NOMO-1 treated with DMSO at 0.1 percent for 48 hours (cell line): ENCODE measurements around the gene CHDH.

Experiments
- DNase-seq: peaks from one replicate; lab custom pipeline; 2025; ENCODE audit not compliant: unreplicated experiment; lab: John Stamatoyannopoulos, UW

CHDH gene

DNA sequence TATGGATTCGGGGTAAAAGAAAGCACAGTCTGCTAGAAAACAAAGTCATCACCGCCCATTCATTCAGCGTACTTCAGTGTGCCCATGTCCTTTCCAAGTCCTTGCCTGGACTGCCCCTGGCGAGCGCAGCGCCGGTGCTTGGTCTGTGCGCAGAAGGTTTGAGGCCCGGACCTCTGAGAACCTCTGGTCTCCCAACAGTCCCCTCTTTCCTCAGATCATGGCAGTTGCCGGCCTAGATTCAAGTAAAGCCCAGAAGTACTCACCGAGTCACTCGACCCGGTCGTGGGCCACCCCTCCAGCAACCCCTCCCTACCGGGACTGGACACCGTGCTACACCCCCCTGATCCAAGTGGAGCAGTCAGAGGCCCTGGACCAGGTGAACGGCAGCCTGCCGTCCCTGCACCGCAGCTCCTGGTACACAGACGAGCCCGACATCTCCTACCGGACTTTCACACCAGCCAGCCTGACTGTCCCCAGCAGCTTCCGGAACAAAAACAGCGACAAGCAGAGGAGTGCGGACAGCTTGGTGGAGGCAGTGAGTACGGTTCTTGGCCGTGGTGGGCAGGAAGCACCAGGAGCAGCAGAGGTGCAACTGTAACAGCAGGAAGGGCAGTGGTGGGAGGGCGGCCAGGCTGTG lies 36.3 kb downstream of the CHDH start:
- no peak for DNase-seq

DNA sequence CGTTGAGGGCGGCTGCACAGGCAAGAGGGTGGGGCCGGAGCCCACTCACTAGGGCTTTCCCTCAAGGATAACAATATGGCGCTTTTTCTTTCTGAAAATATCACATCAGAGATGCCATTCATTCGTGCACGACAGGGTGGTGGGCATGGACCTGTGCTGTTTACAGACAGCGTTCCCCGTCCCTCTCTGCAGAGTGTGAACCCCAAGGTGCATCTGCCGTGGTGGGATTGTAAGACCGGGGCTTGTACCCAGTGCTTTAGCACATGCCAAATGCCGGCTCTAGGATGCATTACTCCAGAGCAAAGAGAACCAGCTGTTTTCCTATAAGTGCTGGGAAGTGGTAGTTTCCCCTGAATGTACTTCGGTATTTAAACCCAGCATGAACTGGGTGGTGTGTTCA lies 37.0 kb downstream of the CHDH start:
- DNase-seq: no peak

DNA sequence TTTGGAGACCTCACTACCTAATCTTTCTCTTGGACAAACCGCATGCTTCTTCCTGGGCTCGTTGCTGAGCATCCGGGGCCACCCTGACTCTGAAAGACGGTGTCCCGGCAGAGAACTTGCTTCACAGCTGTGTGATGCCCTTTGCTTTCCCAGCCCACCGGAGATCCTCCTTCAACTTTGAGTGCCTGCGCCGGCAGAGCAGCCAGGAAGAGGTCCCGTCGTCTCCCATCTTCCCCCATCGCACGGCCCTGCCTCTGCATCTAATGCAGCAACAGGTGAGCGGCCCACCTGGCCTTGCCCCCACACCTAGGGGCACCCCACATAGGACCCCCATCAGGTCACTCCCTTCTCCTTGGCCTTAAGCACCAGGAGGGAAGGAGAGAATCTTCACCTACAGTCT lies 37.7 kb downstream of the CHDH start:
- DNase-seq: no peak

DNA sequence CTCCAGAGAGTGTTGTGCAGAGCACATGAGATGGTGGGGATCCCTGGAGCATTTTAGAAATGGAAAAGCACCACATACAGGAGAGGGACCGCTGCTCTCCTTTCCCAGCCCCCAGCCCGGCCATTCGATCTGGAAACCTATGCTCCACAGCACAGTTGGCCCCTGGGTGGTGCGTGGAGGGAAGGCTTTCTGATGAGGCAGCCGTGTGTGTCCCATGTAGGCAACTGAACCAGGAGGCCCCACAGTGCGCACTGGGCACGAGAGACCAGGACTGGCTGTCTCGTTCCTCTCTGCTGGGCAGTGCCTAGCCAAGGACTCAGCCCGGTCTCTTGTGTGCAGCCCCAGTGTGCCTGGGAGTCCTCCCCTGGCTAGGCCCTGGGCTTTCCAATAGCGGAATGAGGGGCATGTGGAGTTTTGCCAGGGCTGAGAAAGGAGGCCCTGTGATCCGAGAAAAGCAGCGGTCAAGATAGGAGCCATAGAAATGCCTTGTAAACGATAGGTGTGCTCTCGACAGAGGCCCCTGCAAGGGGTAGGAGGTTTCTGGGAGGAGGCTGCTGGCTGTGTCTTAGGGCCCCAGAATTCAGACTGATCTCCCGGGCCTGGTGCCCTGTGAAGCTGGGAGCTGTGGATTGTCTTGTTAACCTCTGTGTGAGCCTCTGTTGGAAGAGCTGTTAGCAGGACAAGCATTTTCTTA lies 39.0 kb downstream of the CHDH start:
- no peak for DNase-seq

DNA sequence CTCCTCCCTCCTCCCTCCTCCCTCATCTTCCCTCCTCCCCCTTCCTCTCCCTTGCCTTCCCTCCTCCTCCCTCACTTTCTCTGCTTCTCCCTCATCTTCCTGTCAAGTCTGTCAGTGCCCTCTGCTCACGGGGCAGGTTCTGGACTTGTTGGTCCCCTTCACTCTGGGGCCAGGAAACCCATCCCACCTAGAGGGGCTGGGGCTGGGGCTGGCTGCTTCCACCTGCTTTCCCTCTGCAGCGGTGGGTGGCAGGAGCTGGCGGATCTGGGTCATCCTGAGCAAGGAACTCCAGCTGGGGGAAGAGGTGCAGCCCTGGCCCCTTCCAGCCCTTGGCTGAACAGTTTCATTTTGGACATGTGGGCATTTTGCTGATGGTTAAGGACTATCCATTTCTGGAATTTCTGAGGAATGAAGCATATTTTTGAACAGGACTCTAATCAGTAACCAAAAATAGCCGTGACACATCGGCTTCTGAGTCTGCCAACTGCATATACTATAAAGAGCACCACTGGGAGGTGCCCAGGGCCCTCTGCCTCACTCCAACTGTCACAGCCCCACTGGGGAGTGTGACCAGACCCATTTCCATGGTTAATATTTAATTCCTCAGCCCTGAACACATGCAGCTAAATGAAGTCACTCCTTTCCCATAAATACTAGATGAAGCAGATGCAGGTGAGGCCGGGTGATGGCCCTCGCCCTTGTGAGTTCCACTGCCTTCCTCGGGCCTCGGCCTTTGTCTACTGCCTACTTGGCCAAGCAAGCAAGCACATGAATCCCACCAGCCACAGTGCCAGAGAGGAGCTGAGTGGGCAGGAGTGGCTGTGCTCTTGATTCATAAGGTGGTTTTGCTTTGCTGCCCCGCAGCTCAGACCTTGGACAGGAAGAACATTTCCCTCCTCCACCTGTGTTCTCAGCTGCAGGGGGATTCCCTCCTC lies 39.8 kb downstream of the CHDH start:
- DNase-seq: no peak

DNA sequence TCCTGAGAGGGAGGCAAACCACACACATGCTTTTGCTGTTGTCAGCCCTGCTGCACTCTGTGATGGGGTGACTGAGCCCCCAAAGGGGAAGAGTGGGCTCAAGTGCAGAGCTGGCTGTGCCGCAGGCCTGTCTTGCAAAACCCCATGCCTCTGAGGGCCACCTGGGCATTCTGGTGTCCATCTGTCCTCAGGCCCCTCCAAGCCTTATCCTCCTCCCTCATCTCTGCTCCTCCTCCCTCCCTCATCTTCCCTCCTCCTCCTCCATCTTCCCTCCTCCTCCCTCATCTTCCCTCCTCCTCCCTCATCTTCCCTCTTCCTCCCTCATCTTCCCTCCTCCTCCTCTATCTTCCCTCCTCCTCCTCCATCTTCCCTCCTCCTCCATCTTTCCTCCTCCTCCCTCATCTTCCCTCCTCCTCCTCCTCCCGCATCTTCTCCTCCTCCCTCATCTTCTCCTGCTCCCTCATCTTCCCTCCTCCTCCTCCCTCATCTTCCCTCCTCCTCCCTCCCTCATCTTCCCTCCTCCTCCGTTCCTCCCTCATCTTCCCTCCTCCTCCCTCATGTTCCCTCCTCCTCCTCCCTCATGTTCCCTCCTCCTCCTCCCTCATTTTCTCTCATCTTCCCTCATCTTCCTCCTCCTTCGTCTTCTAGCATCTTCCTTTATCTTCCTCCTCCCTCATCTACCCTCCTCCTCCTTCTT lies 40.6 kb downstream of the CHDH start:
- no peak for DNase-seq

DNA sequence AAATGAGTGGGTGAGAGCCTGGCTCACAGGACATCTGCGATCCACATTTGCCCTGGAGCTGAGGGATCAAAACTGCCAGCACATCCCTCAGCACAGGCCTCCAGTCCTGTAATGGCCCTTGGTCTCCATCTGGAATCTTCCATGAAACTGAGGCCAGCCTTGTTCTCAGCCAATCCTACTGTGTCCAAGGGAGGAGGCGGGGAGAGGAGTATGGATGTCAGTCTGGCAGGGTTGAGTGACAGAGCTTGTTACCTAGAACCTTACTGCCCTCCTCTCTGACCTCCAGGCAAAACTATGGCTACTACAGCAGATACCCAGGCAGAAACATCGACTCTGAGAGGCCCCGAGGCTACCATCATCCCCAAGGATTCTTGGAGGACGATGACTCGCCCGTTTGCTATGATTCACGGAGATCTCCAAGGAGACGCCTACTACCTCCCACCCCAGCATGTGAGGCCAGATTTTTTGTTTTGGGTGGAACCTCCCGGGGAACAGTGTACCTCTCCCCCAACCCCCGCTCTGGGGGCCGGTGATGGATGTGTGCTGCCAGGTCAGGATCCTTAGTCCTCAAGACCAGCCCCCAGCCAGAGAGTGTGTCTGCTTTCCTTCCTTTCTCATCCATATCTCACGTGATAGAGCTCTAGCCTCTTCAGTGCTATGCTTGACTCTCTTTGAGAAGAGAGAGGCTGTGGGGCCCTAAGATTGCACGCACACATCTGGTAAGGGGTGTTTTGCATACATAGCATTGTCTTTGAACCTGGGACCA lies 41.3 kb downstream of the CHDH start:
- DNase-seq: no peak

DNA sequence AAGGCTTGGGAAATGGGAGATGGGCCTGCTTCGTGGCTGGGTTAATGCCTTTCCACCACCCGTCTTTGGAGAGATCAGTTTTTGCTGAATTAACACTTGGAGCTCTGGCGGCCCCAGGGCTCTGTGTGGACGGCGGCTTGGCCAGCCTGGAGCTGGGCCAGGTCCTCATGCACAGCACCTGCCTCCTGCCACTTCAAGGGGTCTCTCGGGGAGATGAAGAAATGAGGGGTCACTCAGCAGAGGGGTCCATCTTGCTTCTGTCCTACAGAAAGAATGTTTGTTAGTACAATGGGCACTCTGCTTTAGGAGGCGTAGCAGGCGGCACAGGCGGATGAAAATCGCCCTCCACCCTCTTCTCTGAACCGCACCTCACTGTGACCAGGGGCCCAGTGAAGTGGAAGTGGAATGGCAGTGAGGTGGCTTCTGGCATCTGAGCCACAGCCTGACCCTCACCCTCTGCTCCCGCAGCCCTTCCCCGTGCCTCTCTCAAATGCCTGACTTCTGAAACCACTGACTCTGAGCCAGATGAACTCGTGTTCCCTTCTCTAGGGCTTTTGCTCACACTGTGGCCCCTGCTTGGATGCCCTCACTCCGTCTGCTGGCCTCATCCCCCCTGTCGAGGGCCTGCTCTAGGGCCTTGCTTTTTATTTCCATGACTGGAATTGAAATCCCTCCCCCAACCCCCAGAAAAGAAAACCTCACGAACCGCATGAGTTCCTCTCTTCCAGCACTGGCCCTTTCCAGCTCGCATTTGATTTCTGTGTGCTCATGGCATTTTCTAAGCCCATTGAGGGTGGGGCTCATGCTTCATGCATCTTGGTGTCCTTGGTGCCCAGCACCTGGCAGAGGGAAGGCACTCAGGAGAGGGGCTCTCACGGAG lies 42.2 kb downstream of the CHDH start:
- DNase-seq: no peak

DNA sequence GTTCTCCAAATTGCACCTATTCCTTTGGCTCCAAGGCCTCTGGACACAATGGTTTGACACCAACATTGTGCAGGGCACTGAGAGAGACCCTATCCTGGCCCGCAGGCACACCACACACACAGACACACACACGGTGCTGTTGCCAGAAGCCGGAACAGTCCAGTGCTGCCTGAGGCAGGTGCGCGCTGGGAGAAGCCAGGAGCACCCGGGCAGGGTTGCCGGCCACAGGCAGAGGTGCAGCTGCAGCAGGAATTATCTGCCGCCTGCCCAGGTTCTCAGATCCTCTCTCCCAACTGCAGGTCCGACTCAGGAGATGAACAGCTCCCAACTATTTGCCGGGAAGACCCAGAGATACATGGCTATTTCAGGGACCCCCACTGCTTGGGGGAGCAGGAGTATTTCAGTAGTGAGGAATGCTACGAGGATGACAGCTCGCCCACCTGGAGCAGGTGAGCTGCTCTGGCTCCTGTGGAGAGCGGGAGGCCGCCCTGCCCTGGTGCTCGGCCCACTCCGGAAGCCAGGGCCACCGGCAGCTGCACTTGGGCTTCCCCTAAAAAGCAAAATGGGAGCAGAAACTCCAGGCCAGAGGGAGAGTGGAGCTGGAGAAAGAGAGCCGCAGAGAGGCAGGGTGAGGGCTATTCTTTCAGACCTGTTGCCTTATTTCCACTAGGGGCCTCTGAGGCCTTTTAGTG lies 42.9 kb downstream of the CHDH start:
- no peak for DNase-seq

DNA sequence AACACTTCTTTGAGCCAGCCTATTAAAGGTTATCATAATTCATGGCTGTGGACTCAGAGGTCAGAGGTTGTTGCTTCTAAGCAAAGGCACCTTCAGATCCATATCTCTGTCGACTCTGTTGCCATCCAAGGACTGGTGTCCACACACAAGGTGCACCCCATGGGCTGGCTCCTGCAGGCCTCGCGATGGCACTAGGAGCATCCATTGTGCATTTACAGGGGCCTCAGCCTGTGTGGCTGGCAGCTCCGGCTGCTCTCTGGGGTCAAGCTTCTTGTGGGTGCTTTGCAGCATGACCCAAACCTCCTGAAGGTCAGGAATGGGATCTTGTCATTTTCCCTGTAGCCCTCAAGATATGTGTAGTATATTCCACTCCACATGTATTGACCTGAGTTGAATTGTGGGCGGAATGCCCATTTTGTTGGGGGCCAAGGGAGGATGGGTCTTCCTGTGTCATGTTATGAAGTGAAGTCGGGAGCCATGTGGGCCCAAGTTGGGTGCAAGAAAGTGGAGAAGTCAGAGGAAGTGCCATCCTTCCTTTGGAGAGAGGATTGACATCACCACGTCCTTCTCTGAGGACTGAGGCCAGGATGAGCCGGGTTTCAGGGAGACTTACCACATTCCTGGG lies 43.9 kb downstream of the CHDH start:
- DNase-seq: no peak

DNA sequence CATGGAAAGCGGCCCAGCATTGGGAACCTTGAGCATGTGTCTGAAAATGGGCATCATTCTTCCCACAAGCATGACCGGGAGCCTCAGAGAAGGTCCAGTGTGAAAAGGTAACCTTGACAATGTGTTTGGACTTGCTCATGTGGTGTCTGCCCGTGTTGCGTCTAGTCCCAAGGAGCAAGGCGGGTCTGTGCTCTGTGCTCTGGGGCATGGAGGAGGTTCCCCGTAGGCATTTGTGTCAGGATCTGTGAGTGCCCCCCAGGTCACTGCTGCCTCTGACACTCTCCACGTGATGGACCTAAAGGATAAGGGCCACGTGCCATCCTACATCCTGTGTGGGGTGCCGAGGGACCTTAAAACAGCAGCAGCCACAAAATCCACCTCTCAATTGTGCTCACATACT lies 44.9 kb downstream of the CHDH start:
- no peak for DNase-seq

DNA sequence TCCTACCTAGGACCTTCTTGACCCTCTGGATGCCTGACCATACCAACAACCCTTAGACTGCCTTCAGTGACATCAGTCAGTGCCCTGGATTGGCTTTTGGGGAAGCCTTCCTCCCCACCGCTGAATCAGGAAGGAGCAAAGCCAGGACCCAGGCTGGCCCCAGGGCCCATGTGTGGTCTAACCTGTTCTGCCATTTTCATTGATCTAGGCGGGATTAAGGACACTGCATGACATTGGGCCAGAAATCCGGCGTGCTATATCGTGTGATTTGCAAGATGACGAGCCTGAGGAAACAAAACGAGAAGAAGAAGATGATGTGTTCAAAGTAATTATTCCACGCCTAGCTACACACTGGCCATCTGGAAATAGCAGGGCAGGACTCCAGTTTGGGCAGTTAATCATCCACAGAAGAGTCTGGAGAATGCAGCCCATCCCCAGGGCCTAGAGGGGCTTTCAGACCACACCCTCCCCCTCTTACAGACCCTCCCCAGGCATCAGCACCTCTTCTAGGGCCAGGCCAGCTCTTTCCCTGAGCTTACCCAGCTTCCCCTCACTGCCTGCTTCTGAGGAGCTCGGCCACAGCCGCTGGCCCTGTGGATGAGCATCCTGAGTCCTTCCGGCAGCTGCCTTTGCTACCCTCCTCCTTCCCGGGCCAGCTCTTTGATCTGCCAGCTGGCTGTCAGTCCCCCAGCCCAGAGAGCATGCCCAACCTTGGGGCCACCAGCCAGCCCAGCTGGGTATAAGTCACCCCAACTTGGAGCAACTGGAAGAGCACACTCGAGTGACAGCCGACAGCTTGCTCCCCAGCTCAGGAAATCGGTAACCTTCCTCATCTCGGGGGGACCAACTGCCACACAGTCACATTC lies 45.9 kb downstream of the CHDH start:
- no peak for DNase-seq

DNA sequence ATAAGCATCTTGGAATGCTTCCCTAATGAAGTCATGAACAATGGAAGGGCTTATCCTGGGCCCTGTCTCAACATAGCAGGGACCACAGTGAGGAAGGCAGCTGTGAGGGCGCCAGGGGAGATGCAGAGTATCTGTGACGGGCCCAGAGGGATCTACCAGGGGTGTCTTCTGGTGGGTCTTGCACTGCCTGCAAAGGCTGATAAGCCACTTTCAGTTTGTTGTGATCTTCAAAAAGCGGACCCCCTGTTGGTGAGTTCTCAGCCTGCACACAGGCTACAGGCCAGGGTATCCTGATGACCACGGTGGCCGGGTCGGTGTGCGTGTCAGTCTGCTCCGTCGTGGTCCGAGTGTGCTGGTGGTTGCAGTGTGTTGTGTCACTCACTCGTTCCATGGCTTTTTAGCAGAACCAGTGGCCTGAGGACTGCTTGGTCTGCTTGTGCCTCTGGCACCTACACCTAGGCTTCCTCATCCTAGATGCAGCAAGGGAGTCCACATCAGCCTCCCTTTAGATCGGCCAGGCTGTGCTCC lies 46.8 kb downstream of the CHDH start:
- DNase-seq: no peak

DNA sequence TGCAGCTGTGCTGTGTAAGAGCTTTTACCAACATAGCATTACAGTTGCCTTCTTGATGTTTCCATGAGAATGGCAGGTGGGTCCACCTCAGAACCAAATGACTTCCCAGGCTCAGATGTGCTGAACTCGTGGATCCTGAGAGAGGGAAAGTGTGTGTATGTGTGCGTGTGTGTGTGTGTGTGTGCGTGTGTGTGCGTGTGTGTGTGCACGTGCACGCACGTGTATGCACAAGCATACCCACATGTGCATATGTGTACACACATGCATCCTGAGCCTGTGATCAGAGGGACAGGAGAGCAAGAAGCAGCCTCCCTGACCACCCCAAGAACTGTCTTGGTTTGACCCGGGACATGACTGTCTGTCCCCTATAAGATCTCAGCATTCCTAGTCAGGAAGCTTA lies 48.1 kb downstream of the CHDH start:
- no peak for DNase-seq

DNA sequence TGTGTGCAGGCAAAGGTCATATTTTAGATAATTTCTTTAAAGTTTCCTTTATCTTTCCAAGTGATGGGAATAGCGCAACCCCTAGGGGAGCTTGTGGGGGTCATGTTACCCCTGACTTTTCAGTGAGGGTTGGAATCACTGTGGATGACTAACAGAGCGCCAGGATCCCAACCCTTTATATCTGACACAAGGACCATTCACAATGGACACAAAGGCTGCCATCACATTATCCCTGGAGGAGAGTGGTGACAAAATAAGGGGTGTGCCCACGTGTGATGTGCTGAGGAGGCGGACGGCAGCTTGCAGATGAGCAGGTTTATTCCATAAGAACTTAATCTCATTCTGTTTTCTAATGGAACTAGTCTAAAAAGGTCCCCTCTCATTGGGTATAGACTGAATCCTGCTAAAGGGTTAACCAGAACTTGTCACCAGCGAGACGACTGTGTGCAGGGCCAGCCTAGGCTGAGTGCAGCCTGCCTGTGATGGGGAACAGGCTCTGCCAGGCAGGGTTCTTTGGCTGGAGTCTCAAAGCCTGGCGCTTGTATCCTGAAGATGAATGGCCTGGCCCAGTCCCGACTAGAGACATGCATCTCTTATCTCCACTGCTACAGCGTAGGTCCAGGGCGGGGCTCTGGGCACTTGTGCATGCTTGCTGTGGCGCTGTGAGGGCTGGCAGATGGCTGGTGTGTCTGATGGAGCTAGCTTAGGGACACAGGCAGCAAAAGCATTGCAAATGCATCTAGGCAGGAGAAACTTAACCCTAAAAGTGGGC lies 50.2 kb downstream of the CHDH start:
- no peak for DNase-seq

DNA sequence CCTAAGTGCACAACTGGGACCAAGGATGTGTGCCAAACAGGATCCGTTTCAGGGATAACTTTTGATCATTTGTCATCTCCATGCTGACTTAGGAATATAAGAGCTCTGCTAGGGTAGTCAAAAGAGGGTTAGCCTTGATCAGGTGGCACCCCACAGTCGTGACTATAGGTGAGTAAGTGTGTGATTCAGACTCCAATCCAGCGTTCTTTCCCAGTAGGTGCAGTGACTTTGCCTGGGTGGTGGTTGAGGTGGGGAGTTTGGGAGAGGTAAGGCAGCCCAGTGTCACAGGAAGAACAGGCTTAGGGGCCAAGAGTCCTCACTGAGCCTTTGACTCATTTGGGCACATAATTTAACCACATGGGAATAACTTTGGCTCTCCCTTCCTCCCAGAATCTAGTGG lies 51.0 kb downstream of the CHDH start:
- no peak for DNase-seq

DNA sequence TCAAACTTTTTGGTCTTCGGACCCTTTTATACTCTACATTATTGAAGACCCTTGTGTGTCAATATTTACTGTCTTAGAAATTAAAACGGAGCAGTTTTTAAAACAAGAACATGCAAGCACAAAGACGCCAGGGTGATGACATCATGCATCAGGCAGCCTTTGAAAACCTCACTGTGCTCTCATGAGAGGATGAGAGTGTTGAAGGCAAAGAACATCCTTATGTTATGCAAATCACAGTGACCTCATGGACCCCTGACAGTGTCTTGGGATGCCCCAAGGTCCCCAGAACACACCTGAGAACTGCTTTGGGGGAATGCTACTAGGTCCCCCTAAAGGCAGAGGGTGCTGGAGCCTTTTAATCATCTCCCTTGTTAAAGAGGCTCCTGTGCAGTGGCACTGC lies 51.6 kb downstream of the CHDH start:
- DNase-seq: no peak
